Fibroblast of skin of left quadriceps (primary cell): ENCODE data around the gene ADRB2.
A peak's percentile ranks its signal among the peaks of the same experiment; 100 is the strongest.

Source experiments
- DNase-seq, 2 experiments: peaks; one replicate each; pipeline ENCODE4 v3.0.0-alpha.2; 2013; ENCODE audit warnings: low read depth in 2 of 2

The ADRB2 gene

DNA sequence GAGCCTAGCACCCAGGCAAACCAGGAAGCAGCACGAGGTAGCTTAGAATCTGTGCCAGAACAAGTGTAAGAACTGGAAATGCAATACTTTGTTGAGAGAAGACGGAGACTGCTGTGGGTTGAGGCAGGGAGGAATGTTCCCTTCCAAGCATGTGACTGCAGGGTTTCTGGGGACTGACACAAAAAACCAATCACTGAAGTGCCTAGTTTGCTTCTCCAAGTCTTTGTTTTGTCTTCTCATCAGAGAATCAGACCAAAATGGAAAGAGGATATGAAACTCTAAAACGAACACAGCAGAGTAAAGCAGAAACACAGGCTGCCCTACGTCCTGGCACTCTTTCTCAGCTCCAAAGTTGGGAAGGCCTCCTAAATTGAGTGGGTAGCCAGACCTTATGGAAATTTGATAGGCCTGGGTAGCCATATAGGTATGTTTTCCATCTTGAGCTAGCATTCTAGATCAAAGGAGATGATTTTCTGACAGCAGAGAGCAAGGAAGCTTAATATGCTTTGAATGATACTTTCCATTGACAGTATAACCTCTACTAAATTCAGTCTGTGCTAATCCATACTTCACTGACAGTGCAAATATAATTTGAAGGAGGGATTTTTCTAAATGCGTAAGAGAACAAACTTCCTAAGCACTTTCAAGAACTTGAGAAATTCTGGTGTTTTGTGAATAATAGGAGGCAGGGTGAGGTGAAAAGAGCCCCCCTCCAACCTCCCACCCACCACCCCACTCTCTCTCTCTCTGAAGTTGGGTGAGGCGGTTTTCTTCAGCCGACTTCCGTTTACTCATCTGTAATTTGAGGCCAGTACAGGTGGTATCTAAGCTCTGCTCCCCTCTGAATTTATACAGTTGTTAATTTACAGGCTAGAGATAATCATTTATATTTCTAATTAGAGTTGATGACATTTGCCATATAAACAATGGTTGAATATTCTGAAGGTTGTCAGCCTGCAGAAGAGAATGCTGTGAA, 5.5 kb downstream of the ADRB2 start:
- no peak for DNase-seq

GRCh38 chr5:148833122-148833521, 6.7 kb downstream of the ADRB2 start:
- DNase-seq: no peak

- no peak for DNase-seq
Observed at GRCh38 chr5:148833925-148834324, 7.5 kb downstream of the ADRB2 start.

- DNase-seq: no peak
Observed at GRCh38 chr5:148834689-148835088, 8.3 kb downstream of the ADRB2 start.

- no peak for DNase-seq
Observed at GRCh38 chr5:148836272-148837250, 10.2 kb downstream of the ADRB2 start.

- DNase-seq: no peak
Observed at GRCh38 chr5:148837383-148837782, 11.0 kb downstream of the ADRB2 start.

- no peak for DNase-seq
Observed at GRCh38 chr5:148838357-148838756, 11.9 kb downstream of the ADRB2 start.

GRCh38 chr5:148839960-148840359, 13.5 kb downstream of the ADRB2 start:
- DNase-seq: no peak

- DNase-seq: peak in 1 of 2 experiments; percentile 17
Observed at GRCh38 chr5:148840531-148840930, 14.1 kb downstream of the ADRB2 start.

- no peak for DNase-seq
Observed at GRCh38 chr5:148841519-148841918, 15.1 kb downstream of the ADRB2 start.

DNA sequence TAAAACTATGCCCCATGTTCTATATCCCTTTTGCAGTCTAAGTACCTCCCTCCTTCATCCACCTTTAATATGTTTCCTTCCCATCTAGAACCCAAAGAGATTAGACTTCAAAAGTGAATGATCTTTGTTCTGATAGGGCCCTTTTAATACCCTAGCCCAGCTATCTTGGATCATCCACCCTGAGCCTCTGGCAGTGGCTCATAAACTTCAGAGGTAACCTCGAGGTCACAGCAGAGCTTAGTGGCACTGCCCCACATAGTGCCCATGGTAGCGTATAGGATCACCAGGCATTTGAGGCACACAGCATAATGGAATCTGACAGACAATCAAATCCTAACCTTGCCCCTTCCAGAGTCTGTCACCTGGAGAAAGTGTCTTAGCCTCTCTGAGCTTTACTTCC, 15.8 kb downstream of the ADRB2 start:
- DNase-seq: no peak

DNA sequence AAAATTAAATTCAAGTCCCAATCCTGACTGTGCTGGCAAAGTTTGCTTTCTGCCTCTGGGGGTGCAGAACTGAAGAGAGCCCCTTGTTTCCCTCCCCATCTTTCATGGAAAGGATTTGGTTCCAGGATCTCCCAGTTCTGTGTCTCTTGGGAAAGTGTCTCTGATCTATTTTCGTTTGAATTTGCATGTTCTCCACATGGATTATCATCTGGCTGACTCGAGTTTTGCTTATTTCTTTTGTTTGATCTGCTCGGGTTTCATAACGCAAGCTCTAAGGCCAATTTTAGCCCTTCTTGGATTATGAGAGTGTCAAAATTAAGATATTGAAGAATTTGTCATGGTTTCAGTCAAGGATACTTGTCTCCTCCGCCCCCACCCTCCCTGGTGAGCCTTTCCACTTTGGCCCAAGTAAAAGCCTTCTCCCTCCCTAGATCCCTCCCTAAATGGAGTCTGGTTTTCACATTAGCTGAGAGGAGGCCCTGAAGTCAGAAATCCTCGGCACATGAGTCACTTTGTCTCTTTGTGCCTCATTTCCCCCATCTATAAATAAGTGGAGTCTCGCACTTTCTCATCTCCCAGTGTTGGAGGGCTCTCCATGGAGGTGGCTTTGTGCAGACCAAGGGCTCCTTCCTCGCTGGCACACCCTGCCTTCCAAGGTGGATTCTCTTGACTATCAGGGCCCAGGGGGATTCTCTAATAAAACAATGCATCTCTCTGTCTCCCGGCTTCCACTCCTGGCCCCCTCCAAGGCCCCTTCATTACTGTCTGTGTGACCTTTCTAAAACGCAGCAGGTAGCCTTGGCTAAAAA, 17.3 kb downstream of the ADRB2 start:
- DNase-seq: no peak

GRCh38 chr5:148844433-148845280, 18.2 kb downstream of the ADRB2 start:
- DNase-seq: no peak

DNA sequence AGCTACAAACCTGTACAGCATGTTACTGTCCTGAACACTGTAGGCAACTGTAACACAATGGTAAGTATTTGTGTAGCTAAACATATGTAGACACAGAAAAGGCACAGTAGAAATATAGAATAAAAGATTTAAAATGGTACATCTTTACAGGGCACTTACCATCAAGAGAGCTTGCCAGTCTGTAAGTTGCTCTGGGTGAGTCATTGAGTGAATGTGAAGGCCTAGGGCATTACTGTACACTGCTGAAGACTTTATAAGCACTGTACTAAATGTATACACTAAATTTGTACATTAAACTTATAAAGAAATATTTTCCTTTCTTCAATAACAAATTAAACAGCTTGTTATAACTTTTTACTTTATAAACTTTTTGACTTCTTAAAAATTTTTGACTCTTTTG, 20.5 kb downstream of the ADRB2 start:
- no peak for DNase-seq

- no peak for DNase-seq
Observed at GRCh38 chr5:148847456-148847855, 21.0 kb downstream of the ADRB2 start.

DNA sequence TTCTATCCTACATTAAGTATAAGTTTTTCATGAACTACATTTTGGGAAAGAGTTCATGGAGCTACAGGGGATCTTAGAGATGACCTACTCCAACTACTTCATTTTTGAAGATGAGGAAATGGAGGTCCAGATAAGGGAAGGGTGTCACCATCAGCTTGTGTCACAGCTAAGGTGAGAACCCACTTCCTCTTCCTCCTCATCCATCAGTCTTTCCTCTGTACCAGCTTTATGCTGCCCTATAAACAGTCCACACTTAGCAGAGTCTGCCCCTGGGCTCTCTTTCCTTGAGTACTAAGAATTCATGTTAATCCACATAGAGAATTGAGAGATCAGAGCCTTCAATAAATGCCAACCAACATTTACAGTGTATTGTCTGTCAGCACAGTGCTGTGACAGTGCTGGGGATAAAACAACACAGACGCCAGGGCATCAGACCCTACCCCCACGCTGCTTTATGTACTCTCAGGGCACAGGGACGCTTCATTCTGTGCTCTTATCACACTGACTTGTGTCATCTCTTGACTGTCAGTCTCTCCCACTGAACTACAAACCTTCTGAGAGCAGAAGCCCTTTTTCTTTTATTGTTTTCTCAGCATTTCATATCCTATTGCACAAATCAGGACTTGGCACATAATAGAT, 22.1 kb downstream of the ADRB2 start:
- DNase-seq: no peak

DNA sequence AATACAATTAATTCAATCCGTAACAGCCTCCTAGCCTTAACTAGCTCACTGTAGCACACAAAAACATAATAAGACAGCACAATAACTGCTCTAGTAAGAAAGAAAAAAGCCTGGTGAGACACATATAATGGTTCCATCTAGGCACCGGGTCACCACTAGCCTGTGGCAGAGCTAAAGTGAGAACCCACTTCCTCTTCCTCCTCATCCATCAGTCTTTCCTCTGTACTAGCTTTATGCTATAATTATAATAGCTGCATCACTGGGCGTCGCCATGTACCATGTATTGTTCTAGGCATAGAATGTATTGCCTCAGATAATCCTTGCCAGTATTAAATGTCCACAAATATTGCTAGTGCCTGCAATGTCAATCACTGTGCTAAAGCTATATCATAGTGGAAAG, 23.1 kb downstream of the ADRB2 start:
- DNase-seq: no peak

- no peak for DNase-seq
Observed at GRCh38 chr5:148850836-148851235, 24.4 kb downstream of the ADRB2 start.

- DNase-seq: no peak
Observed at GRCh38 chr5:148853868-148854267, 27.5 kb downstream of the ADRB2 start.
